Endothelial cell of umbilical vein (primary cell): ENCODE data around the gene TXNL4A.

Experiments used
- POLR2A ChIP-seq: IDR thresholded peaks from 2 replicates; pipeline ENCODE4 v1.6.1; 2012; ENCODE audit warnings: low read depth, mild to moderate bottlenecking, control low read depth, low read length
- POLR2AphosphoS5 ChIP-seq: IDR thresholded peaks from 2 replicates; pipeline ENCODE4 v1.6.1; 2012; ENCODE audit warnings: low read depth, mild to moderate bottlenecking, control low read depth, low read length, moderate library complexity; ENCODE audit not compliant: insufficient read depth
- TF ChIP-seq, protein P1 (sequence below), 2 donors: IDR thresholded peaks; 1 replicate in 1 of 2; 2 replicates in 1 of 2; pipeline ENCODE4 v1.5.1; 2011; ENCODE audit warnings: low read length in 2 of 2, mild to moderate bottlenecking in 2 of 2, moderate library complexity in 2 of 2, control low read depth in 1 of 2, inconsistent platforms in 1 of 2, low read depth in 1 of 2; ENCODE audit not compliant: insufficient read depth in 1 of 2; ENCODE audit errors: extremely low read depth in 1 of 2

DNA sequence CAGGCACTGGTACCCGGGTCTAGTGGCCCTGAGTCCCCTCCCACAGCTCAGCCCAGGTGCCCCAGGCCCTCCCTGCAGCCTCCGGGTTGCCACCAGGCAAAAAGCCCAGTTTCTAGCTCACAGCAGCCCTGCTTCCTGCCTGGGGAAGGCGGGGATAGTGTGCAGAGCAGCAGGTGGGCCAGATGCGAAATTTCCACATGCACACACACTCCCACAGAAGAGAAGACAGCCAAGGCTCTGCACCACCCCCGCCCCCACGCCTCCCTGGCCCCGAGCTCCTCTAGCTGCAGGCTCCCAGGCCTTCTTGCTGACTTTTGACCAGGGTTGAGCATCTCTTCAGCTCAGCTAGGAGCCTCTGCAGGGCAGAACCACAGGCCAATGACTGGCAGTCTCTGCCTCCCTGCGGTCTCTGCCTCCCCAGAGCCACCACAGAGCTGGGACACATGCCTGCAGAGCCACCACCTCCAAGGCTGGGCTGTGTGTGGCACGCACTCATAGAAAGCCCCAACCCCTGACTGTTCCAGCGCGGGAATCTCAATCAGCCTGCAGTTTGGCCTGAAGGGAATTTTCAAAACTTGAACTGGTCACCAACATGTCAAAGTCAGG is 44.1 kb downstream of the TXNL4A start:
- no peak for TF ChIP-seq POLR2AphosphoS5
- TF ChIP-seq, protein P1, sequence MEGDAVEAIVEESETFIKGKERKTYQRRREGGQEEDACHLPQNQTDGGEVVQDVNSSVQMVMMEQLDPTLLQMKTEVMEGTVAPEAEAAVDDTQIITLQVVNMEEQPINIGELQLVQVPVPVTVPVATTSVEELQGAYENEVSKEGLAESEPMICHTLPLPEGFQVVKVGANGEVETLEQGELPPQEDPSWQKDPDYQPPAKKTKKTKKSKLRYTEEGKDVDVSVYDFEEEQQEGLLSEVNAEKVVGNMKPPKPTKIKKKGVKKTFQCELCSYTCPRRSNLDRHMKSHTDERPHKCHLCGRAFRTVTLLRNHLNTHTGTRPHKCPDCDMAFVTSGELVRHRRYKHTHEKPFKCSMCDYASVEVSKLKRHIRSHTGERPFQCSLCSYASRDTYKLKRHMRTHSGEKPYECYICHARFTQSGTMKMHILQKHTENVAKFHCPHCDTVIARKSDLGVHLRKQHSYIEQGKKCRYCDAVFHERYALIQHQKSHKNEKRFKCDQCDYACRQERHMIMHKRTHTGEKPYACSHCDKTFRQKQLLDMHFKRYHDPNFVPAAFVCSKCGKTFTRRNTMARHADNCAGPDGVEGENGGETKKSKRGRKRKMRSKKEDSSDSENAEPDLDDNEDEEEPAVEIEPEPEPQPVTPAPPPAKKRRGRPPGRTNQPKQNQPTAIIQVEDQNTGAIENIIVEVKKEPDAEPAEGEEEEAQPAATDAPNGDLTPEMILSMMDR (IDR thresholded peaks at IDR 0.05; ENCODE audit: extremely low read depth in 1 of 2, insufficient read depth in 1 of 2, low read depth in 1 of 2, low read length in 2 of 2), result no peak
- no peak for TF ChIP-seq POLR2A
